ENCODE results near the gene BACE2.

GRCh38 chr21:41295721-41296254 is 127.8 kb downstream of the BACE2 start:
- TF ChIP-seq ZFP3 (CRISPR knock-in tag; IDR thresholded peaks at IDR 0.05): no peak
- no peak for TF ChIP-seq CREB5 (CRISPR knock-in tag; IDR thresholded peaks at IDR 0.05; ENCODE audit: low read depth)
- TF ChIP-seq CSDC2 (CRISPR knock-in tag; IDR thresholded peaks at IDR 0.05): no peak
- TF ChIP-seq ISL1 (CRISPR knock-in tag; IDR thresholded peaks at IDR 0.05): no peak
- no peak for TF ChIP-seq TSHZ2 (CRISPR knock-in tag; IDR thresholded peaks at IDR 0.05)
- no peak for TF ChIP-seq ZFP30 (CRISPR knock-in tag; IDR thresholded peaks at IDR 0.05)
- TF ChIP-seq ESRRG (CRISPR knock-in tag; IDR thresholded peaks at IDR 0.05): no peak

Measured in SK-N-SH treated with all-trans-retinoic acid at 6 μM for 48 hours (cell line).